Bladder microvascular endothelial cell (primary cell): ENCODE data around the gene MT1B. TPM values are rescaled to one million over a fixed set of nuclear protein-coding genes. Genes with fewer than 3 reads are reported as not detected.

Experiments used
- total RNA-seq: library from RNA; depleted of rRNA; stranded (reverse); fragments of >200 nt; gene quantifications from 2 replicates; pipeline ENCODE4 v1.2.3, GENCODE V29; 2014

The MT1B gene
- total RNA-seq = not detected in 2 replicates

DNA sequence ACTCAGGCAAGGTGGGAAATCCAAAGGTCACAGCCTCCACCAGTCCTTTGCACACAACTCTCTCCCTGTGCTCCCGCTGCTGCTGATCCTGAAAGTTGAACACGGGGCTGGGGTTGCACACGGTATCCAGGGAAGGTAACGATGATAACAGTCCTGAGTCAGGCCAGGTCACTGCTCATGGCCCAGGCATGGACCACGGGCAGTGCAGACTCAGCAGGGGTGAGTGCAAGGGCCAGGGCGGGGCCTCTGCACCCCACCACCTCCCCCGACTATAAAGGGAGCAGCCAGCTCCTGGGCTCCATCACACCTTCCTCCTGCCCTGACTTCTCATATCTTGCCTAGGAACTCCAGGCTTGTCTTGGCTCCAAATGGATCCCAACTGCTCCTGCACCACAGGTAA lies at the start of gene MT1B:
Gene MT1B, plus strand, starts transcription at position 301 of the 400 bp plus-strand sequence. Its CDS starts 68 bp downstream, at position 369.

GRCh38 chr16:56608043-56608875 lies 43.4 kb upstream of the MT1B start, which contains the start of gene MT2A:
Gene MT2A, plus strand, starts transcription at chr16:56608584. Its CDS starts 72 bp downstream, at chr16:56608656.

GRCh38 chr16:56625140-56625942 lies 26.3 kb upstream of the MT1B start, which contains the start of gene MT1E:
Gene MT1E, plus strand, starts transcription at chr16:56625781. Its CDS starts 71 bp downstream, at chr16:56625852.

DNA sequence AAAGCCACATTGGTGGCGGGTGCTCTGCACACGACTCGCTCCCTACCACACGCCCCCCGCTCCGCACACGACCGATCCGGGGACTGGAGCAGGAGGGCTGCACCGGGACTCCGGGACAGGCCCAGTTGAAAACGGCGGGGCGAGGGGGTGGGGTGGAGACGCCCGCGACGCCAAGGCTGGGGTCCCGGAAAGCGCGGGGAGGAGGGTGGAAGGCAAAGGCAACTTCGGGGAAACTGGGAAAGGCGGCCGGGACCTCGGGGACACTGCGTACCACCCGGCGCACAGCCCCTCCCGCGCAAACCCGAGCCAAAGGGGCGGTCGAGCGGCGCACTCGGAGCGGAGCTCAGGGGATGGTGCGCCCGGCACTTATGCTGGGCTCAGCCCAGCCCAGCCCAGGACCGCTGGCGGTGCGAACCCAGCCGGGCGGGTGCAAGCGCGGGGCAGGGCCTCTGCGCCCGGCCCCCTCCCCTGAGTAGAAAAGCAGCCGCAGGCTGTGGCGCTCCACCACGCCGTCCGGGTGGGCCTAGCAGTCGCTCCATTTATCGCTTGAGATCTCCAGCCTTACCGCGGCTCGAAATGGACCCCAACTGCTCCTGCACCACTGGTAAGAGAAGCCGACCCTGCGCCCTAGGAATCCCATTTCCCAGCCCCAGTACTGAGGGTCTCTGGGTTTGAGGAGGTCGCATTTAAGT lies 19.4 kb upstream of the MT1B start, which contains the start of gene MT1M:
Gene MT1M, plus strand, starts transcription at position 504 of the 692 bp plus-strand sequence. Its CDS starts 73 bp downstream, at position 577.

DNA sequence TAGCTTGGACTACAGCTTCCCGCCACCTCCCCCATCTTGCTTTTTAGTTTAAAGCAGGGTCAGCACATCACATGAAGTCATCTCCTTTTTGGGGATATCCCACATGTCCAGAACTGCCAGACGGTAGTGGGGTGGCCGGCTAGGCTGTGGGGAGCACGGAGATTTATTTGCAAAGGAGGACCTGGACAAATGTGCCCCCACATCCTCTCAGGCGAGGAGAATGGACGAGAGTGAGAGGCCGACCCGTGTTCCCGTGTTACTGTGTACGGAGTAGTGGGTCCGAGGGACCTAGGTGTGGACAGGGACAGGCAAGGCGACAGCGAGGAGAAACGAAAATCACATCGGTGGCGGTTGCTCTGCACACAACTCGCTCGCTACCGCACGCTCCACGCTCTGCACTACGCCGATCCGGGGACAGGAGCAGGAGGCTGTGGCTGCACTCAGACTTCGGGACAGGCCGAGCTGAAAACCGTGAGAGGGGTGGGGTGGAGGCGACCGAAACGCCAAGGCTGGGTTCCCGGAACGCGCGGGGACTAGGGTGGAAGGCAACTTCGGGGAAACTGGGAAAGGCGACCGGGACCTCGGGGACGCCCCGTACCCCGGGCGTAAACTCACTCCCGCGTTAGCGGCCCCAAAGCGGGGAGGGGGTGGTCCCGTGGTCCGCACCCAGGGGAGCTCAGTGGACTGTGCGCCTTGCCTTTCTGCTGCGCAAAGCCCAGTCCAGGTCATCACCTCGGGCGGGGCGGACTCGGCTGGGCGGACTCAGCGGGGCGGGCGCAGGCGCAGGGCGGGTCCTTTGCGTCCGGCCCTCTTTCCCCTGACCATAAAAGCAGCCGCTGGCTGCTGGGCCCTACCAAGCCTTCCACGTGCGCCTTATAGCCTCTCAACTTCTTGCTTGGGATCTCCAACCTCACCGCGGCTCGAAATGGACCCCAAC lies 13.6 kb upstream of the MT1B start, which contains the start of gene MT1A:
Gene MT1A, plus strand, starts transcription at position 853 of the 937 bp plus-strand sequence. Its CDS starts 73 bp downstream, at position 926.

GRCh38 chr16:56657555-56658326 lies 6.1 kb downstream of the MT1B start, which contains the start of gene MT1F:
Gene MT1F, plus strand, starts transcription at chr16:56657959. Its CDS starts 100 bp downstream, at chr16:56658059.

GRCh38 chr16:56667581-56668571 lies 16.2 kb downstream of the MT1B start, which contains the start of gene MT1G:
Gene MT1G, minus strand, starts transcription at chr16:56668065. Its CDS starts 72 bp downstream, at chr16:56667993.

DNA sequence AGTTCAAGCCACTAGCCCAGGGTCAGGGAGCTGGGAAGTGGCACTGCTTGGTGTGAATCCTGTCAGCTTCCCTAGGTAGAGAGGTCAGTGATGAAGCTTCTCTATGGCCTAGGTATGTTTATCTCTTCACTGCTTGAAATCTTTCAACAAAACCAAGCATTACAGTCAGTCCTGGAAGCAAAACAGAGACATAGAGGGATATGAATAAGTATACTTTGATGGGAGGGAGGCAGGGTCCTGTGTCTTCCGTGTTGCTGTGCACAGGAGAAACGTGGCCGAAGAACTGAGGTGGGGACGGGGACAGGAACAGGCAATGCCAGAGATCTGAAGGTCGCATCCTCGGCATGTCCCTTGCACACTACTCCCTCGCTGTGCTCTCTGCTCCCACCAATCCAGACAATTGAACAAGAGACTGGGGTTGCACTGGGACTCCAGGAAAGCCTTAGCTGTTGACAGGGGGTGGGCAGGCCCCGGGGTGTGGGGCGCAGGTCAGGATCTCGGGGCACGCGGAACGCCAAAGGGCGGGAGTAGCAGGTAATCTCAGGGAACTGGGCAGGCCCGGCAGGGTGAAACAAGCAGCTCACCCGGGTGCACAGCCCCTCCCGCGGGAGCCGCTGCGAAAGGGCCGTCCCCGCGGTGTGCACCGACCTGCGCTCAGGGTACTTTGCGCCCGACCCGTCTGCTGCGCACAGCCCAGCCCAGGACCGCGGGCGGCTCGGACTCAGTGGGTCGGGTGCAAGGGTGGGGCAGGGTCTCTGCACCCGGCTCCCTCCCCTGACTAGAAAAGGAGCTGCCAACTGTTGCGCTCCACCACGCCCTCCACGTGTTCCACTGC lies 17.5 kb downstream of the MT1B start, which contains the start of gene MT1H:
Gene MT1H, plus strand, starts transcription at position 810 of the 835 bp plus-strand sequence. CDS start 71 bp downstream, outside the sequence.

DNA sequence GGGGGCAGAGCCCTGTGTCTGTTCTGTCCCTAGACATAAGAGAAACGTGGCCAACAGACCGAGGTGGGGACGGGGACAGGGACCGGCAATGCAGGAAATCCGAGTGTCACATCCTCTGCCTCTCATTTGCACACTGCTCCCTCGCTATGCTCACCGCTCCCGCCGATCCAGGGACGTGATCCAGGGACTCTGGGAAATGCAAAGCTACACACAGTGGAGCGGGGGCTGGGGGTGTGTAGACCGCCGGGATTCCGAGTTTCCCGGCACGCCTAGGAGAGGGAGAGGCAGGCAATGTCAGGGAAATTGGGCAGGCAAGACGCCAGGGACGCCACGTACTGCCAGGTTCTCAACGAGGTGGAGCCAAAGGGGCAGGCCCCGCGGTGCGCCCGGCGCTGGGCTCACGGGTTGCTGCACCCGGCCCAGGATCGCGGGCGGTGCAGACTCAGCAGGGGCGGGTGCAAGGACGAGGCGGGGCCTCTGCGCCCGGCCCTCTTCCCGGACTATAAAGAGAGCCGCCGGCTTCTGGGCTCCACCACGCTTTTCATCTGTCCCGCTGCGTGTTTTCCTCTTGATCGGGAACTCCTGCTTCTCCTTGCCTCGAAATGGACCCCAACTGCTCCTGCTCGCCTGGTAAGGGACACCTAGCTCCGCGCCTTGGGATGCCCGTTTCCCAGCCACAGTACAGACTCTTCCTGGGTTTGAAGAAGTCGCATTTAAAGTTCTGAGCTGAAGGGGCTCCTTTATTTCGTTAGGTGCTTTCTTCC lies 30.4 kb downstream of the MT1B start, which contains the start of gene MT1X:
Gene MT1X, plus strand, starts transcription at position 532 of the 764 bp plus-strand sequence. Its CDS starts 71 bp downstream, at position 603.

Other genes with a start within 250 kb of the MT1B start
- gene AMFR, start 226.3 kb upstream of the MT1B start, total RNA-seq = 210 and 356 TPM in 2 replicates
- 53.3 and 73.9 TPM in 2 replicates for gene NUDT21, start 200.6 kb upstream of the MT1B start, total RNA-seq
- gene OGFOD1, start 200.3 kb upstream of the MT1B start, total RNA-seq = 62.7 and 120 TPM in 2 replicates
- 26.4 and 34.7 TPM in 2 replicates for gene BBS2, start 131.9 kb upstream of the MT1B start, total RNA-seq
- gene MT4, start 86.8 kb upstream of the MT1B start, total RNA-seq = not detected in 2 replicates
- gene MT3, start 62.4 kb upstream of the MT1B start, total RNA-seq = not detected in 2 replicates
- gene MT2A, start 43.3 kb upstream of the MT1B start, total RNA-seq = 41.6 and 86.4 TPM in 2 replicates
- gene MT1E, start 26.1 kb upstream of the MT1B start, total RNA-seq = 64.6 and 115 TPM in 2 replicates
- gene MT1M, start 19.2 kb upstream of the MT1B start, total RNA-seq = 2.5 and 4.2 TPM in 2 replicates
- gene MT1A, start 13.2 kb upstream of the MT1B start, total RNA-seq = 0.65 and 0.69 TPM in 2 replicates
- gene MT1F, start 6.1 kb downstream of the MT1B start, total RNA-seq = 0.69 and 1.5 TPM in 2 replicates
- gene MT1G, start 16.2 kb downstream of the MT1B start, total RNA-seq = not detected in 2 replicates
- not detected in 2 replicates for gene MT1H, start 17.9 kb downstream of the MT1B start, total RNA-seq
- 7.9 and 13.8 TPM in 2 replicates for gene MT1X, start 30.6 kb downstream of the MT1B start, total RNA-seq
- gene NUP93, start 78.2 kb downstream of the MT1B start, total RNA-seq = 67.8 and 83.1 TPM in 2 replicates
- gene SLC12A3, start 213.3 kb downstream of the MT1B start, total RNA-seq = not detected in 2 replicates